ENCODE data around the gene KIF26B. TPM values are rescaled to one million over a fixed set of nuclear protein-coding genes. Genes with fewer than 3 reads are reported as not detected.

KIF26B gene
- total RNA-seq, 2 donors from 2014 or later: 0.30 to 0.35 TPM

DNA sequence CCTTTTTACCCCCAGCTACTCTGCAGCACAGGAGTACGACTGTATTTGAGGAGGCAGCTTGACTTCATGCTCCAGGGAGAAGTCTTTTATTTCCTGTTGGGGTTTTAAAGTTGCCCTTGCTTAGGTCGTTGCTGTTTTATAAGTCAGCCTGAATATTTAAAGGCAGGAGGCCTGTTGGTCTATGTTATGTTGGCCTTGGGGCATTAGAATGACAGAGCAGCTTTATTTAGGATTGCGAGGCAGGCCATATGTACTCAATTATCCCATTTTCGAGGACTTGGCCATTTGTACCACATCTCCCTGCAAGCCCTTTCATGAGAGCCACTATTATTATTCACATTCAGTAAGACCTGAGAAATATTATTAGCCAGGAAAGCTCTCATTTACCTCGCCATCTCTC, 47.0 kb downstream of the KIF26B start:
- intact Hi-C loops (cut with DNase I): no loop called here
- Histone ChIP-seq H3K36me3 (no peaks in the 10 kb centered on the region), H3K4me1 (no peaks in the 10 kb centered on the region), H3K4me3 (no peak overlapping the region), H3K27me3 (no peaks in the 10 kb centered on the region), H3K9ac (ENCODE audit: low read depth in 2 of 2, low read length in 2 of 2) (no peak overlapping the region), H3K9me3 (no peaks in the 10 kb centered on the region), H3K27ac (no peak overlapping the region)
- DNase-seq: no peak
- TF ChIP-seq, protein P1, sequence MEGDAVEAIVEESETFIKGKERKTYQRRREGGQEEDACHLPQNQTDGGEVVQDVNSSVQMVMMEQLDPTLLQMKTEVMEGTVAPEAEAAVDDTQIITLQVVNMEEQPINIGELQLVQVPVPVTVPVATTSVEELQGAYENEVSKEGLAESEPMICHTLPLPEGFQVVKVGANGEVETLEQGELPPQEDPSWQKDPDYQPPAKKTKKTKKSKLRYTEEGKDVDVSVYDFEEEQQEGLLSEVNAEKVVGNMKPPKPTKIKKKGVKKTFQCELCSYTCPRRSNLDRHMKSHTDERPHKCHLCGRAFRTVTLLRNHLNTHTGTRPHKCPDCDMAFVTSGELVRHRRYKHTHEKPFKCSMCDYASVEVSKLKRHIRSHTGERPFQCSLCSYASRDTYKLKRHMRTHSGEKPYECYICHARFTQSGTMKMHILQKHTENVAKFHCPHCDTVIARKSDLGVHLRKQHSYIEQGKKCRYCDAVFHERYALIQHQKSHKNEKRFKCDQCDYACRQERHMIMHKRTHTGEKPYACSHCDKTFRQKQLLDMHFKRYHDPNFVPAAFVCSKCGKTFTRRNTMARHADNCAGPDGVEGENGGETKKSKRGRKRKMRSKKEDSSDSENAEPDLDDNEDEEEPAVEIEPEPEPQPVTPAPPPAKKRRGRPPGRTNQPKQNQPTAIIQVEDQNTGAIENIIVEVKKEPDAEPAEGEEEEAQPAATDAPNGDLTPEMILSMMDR (IDR thresholded peaks at IDR 0.05): no peak

DNA sequence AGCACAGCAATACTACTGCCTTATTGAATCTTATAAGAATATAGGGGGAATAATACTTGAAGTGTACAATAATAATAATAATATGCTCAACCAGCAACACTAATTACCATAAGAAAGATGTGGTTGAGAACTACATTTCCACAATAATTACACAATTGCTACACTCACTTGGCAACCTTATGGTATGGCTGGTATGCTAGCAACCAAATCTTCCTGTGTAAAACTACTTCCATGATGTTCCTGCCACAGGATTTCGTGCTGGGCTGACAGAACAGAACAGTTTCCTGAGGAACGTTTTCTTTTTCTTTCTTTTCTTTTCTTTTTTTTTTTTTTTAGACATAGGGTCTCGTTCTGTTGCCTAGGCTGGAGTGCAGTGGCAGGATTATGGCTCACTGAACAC, 50.6 kb downstream of the KIF26B start:
- H3K4me3 ChIP-seq: no peak overlapping the region
- no peak overlapping the region for H3K9ac ChIP-seq (ENCODE audit: low read depth in 2 of 2, low read length in 2 of 2)
- no peak overlapping the region for H3K27ac ChIP-seq
- intact Hi-C loops (cut with DNase I): no loop called here
- TF ChIP-seq, protein P1 (IDR thresholded peaks at IDR 0.05): no peak
- H3K9me3 ChIP-seq: no peaks in the 10 kb centered on the region
- DNase-seq: no peak
- H3K36me3 ChIP-seq: no peaks in the 10 kb centered on the region
- H3K27me3 ChIP-seq: no peaks in the 10 kb centered on the region
- no peaks in the 10 kb centered on the region for H3K4me1 ChIP-seq

DNA sequence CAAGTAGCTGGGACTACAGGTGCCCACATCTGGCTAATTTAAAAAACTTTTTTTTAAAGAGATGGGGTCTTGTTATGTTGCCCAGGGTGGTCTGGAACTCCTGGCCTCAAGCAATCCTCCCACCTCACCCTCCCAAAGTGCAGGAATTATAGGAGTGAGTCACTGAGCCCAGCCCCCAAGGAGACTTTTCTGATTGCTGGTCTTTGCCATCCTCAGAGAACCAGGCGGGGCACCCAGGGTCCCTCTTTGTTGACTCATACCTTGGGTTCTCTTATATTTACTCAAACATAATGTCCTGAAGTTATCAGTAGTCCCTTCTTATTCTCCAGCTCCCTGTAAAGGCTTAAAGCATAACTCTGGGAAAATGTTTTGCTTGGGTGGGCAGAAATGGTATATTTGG, 51.1 kb downstream of the KIF26B start:
- no peaks in the 10 kb centered on the region for H3K27me3 ChIP-seq
- no peak overlapping the region for H3K4me3 ChIP-seq
- intact Hi-C loops (cut with DNase I): no loop called here
- H3K36me3 ChIP-seq: no peaks in the 10 kb centered on the region
- H3K9ac ChIP-seq (ENCODE audit: low read depth in 2 of 2, low read length in 2 of 2): no peak overlapping the region
- no peak overlapping the region for H3K27ac ChIP-seq
- no peaks in the 10 kb centered on the region for H3K9me3 ChIP-seq
- H3K4me1 ChIP-seq: no peaks in the 10 kb centered on the region
- no peak for DNase-seq
- TF ChIP-seq, protein P1 (IDR thresholded peaks at IDR 0.05): no peak

DNA sequence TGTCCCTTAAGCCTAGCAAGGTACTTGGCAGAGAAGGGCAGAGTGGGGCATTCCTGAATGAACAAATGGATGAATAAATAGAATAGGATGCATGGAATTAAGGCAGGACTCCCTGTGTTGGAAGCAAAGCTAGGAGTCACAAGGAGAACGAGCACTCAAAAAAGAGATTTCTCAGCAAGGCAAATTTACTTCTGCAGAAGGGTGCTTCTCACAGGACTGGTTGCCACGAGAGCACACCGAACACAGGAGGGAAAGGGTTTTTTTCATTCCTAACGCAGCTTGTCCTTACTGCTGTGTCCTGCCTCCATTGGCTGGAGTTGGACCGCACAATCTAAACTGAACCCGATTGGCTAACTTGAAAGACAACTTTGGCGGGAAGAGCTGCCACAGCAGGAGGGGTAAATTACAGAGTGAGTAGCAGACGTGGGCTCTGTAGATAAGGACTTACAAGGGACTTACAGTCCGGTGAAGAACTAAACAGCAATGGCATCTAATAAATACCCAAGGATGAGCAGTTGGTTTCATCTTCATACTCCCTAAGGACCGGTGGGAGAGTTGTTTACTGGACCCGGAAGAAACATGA, 52.4 kb downstream of the KIF26B start:
- no peak for DNase-seq
- TF ChIP-seq, protein P1 (IDR thresholded peaks at IDR 0.05): no peak

DNA sequence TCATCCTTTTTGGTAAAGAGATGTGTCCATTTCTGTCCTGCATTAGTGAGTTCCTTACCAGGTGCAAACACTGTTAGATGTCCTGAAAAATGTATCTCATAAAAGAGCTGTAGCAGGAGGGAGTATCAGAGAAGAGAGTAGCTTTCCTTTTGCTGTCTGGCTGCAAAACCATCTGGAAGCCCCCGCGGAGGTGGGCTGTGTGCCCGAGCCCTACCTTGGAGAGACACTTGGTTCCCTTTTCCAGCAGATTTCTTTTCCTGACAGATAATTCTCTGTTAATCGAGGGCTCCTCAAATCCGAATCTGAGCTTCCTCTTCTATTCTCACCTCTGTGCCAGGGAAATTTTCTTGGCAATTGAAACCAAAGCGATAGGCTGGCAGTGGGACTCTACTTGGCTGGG, 53.0 kb downstream of the KIF26B start:
- Histone ChIP-seq H3K36me3 (no peaks in the 10 kb centered on the region), H3K4me3 (no peak overlapping the region), H3K9ac (ENCODE audit: low read depth in 2 of 2, low read length in 2 of 2) (no peak overlapping the region), H3K9me3 (no peaks in the 10 kb centered on the region), H3K27ac (no peak overlapping the region), H3K27me3 (no peaks in the 10 kb centered on the region), H3K4me1 (no peaks in the 10 kb centered on the region)
- TF ChIP-seq, protein P1 (IDR thresholded peaks at IDR 0.05): no peak
- intact Hi-C loops (cut with DNase I): no loop called here
- no peak for DNase-seq

More for the DNA sequence above, 52.4 kb downstream of the KIF26B start:
- Histone ChIP-seq H3K4me3 (no peak overlapping the region), H3K9ac (ENCODE audit: low read depth in 2 of 2, low read length in 2 of 2) (no peak overlapping the region), H3K27ac (no peak overlapping the region), H3K36me3 (no peaks in the 10 kb centered on the region), H3K4me1 (no peaks in the 10 kb centered on the region), H3K9me3 (no peaks in the 10 kb centered on the region), H3K27me3 (no peaks in the 10 kb centered on the region)
- intact Hi-C loops (cut with DNase I): no loop called here
